GM19240 (cell line): Measurements from ENCODE around the gene CDKN2B.

Experiments used
- DNase-seq: peaks from one replicate; pipeline ENCODE4 v3.0.0; 2011; ENCODE audit warnings: low spot score; ENCODE audit not compliant: insufficient read length

Gene CDKN2B

DNA sequence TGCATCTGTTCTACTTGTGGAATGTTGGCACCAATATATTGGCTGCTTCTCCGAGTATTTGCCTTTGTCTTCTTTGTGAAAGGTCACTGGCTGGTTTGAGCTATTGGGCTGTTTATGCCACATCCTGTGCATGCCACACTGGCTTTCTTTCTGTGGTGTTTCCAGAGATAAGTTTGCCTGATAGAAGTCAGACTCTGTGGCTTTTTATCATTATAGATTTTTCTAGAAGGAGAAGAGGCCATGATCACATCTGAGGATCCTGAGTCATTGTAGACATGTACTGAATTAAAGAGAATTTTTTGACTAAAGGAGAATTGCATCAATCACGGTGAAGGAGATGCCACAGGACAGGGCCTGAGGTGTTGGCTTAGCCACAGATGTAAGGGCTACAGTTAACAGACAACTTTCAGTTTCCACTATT lies 26.5 kb upstream of the CDKN2B start:
- no peak for DNase-seq

DNA sequence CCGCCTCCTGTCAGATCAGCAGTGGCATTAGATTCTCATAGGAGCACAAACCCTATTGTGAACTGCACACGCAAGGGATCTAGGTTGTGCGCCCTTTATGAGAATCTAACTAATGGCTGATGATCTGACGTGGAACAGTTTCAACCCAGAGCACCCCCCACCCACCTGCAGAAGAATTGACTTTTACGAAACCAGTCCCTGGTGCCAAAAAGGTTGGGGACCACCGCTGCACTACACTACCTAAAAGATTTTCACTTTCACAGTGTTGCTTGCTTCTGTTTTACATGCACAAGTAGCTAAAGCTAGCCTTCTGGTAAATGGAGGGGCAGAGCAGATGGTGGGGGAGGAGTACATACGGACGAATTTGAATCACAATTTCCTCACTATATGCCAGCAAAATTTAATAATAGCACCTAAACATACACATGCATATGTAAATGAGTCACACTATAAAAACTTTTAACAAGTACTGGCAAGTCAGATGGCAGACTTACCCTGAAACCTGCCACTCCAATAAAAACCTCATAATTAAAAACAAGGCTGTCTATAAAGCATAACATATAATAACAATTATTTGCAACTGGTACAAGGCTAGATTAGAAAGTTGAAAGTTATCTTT lies 24.0 kb upstream of the CDKN2B start:
- no peak for DNase-seq

DNA sequence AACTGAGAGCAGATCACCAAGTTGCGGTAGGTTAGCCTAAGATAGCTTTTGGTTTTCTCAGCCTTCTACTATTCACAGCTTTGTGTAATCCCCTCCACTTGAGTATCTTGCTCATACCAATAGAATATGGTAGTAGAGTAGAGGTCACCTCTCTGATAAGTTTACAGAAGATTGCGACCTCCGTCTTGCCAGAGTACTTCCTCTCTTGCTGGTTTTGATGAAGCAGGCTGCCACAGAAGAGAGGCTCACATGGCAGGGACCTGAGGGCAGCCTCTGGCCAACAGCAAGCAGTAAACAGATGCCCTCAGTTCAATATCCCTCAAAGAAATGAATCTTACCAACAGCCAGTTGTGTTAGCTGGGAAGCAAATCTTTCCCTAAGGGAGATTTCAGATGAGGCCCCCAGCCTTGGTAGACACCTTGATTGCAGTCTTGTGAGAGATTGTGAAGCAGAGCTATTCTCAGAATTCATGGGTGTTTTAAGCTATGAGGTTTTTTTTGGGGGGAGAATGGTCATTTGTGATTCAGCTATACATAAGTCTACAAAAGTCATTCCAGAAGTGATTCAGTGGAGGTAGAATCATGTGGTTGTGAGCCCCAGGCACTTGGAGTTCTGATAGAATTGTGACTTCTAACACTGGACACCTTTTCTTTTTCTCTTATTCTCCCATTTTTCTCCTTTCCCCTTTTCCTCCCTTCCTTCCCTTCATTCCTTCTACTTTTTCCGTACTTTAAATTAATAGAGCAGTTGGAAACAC lies 22.7 kb upstream of the CDKN2B start:
- DNase-seq = no peak

DNA sequence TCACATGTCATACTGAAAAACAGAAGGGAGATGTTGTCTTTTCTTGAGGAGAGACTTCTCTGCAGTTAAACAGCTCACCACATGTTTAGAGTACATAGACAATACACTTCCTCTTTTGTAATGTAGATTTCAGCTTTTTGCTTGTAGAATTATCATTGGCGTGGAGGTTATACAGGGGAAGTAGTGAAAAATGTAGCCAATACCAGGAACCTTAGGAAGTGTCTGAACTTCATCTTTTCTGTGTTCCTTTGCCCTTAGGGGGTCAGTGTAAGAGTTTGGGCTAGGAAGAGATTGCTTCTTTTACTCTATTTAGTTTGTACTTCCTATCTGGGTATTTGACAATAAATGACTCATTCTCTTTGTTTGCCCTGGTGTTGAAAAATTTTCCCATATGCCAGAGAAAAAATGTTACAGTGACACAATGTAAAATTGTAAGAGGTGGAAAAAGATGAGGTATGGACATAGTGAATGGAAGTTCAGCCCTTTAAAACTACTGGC lies 21.0 kb upstream of the CDKN2B start:
- DNase-seq = no peak

DNA sequence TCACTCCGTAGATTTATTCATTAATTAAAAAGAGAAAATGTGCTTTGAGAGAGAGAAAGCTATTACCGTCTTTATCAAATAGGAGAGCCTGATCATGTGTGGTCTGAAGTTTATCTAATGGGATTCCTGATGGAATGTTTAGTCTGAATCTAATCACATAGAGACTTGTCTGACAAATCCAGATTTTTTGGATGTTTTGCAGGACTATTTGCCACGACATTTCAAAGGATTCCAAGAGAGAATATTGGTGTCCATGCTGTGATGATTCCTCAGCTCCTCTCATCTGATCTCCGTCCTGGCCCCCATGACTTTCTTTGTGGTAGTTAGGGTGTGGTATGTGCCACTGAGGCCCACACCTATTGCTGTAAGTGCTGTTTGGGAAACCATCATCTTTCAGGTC lies 20.1 kb upstream of the CDKN2B start:
- no peak for DNase-seq

DNA sequence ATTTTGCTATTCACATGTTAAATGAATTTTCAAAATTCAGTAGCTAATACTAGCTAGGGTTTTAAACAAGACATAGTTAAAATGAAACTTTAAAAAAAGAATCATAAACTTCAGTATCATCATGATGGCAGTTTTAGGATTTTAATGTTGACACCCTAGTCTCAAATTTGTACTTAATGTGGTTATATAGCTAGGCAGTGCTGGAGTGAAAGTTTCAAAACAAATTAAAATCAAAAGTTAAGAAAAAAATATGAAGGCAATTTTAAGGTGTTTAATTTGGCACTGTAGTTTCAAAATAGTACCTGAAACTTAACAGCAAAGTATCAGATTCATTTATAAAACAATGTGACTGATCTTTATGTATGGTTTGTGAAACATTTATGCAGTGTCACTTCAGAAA lies 19.3 kb upstream of the CDKN2B start:
- no peak for DNase-seq

DNA sequence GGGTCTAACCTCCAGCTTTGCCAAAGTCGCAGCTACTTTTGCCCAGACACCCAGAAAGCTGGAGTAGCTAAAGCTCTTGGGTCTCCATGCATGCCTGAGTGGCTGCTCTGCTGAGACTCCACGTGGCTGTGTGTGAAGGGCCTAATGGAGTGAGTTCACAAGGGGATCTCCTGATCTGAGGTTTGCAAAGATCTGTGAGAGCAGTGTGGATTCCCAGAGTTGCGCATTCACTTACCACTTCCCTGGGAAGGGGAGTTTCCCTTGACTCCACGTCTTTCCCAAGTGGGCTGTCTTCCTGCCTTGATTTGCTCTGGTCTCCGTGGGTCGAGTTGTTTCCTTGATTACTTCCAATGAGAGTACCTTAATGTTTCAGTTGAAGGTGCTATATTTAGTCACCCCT lies 17.6 kb upstream of the CDKN2B start:
- DNase-seq = no peak

DNA sequence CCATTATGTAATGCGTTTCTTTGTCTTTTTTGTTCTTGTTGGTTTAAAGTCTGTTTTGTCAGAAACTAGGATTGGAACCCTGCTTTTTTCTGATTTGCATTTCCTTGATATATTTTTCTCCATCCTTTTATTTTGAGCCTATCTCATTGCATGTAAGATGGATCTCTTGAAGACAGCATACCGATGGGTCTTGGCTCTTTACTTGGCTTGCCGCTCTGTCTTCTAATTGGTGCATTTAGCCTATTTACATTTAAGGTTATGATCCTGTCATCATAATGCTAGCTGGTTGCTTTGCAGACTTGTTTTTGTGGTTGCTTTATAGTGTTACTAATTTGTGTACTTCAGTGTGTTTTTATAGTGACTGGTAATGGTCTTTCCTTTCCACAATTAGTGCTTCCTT lies 13.3 kb upstream of the CDKN2B start:
- no peak for DNase-seq

DNA sequence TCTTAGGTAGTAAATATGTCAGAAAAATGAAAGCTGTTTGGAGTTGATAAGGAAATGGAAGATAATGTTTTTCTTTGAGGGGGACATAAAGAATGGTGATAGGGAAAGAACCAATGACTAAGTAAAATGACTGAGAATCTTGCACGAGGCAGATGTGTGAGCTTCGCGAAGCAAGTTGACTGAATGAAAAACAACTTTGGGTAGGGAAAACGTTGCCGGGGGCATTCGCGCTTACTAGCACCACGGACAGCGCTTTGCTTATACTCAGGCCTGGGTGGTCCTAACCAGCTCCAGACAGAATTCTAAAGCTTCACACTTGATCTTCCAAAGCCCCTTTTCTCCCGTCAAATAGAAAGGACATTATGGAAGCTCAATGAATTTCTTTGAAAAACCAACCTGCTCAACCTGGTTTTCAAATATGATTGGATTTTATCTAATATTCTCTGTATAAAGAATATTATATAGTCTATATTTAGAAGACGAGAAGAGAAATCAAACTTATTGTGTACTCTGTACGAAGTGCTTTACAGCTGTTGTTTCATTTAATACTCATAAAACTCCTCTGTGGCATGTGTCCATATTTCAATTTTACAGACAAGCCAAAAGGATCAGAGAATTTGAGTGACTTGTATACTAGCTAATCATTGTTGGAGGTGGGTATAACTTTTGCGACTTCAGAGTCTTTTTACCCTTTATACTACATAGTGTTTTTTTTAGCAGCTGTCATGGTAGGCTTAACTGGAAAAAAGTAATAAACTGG lies 1.9 kb upstream of the CDKN2B start:
- DNase-seq = no peak

DNA sequence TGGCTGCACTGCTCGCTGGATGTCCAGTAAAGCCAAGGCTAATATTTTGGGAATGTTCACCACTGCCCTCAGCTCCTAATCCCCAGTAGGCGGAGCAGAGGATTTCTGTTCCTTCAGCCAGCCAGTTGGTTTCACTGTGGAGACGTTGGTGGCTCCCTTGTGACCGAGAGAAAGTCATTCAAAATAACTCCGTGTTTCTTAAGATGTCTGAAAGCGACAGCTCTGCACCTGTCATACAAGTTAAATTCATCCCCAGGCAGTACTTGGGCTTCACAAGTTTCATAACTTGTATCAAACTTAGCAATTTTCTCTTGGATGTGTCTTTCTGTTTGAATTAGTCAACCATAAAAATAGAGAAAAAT lies 382 bp upstream of the CDKN2B start:
- DNase-seq = no peak

DNA sequence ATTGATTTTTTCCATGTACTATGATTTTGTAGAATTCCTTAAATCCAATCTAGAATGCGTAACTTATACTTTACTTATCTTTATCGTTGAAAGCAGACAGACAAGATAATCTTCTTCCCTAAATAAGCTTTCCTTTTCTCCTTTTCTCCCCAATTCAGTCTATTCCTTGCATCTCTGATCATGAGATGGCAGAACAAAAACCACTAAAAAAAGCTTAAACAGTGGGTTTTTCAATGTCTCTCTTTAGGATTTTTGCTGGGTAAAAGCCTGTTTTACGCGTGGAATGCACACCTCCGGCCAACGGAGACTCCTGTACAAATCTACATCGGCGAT lies 755 bp downstream of the CDKN2B start:
- DNase-seq = no peak

DNA sequence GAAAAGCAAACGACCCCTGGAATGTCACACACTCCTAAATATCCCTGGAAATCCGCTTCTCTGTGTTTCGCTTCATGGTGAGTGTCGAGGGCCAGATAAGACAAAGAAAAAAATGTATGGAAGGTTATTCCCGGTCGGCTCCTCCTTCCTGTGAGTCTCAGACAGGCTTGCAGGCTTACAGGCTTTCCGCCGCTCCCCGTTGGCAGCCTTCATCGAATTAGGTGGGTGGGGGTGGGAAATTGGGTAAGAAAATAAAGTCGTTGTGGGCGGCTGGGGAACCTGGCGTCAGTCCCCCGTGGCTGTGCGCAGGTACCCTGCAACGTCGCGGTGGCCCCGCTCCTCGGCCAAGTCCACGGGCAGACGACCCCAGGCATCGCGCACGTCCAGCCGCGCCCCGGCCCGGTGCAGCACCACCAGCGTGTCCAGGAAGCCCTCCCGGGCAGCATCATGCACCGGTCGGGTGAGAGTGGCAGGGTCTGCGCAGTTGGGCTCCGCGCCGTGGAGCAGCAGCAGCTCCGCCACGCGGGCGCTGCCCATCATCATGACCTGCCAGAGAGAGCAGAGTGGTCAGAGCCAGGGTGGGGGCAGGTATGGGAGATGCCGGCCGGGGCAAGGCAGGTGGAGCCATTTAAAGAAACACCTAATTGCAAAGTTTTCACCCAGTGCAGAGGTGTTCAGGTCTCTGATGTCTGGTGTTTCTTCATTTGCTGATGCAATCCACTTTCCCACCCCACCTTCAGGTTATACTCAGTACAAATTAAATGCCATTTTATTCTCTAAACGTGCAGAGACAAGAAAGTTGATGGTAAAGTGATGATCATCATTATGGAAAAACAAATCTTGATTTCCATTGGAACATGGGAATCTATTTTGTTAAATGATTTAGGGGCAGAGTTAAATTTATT lies 3.2 kb downstream of the CDKN2B start:
- DNase-seq = no peak

DNA sequence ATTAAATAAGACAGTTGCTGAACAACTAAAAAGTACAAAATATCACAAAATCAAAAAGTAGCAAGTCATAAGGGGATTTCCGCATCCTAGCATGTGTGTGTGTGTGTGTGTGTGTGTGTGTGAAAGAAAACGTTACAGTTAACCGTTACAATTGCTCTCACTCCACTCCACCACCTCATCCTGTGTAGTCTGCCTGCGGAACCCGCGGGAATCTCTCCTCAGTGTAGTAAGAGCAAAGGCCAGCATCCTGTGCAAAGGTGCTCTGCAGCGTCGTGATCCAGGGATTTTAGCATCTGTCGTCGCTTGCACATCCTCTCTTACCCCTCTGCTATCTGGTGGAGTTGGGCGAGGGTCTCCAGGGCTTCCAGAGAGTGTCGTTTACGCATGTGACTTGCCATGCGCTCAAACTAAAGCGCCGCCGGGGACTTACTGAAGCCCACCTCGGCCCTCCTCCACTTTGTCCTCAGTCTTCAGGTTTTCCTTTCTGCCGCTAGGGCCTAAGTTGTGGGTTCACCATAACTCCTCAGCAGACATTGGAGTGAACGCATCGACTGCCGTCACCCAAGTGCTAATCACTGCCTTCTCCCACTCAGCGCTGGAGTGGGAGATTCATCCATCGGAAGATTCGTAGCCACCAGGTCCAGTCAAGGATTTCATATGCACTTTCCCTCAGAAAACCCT lies 3.9 kb downstream of the CDKN2B start:
- no peak for DNase-seq

DNA sequence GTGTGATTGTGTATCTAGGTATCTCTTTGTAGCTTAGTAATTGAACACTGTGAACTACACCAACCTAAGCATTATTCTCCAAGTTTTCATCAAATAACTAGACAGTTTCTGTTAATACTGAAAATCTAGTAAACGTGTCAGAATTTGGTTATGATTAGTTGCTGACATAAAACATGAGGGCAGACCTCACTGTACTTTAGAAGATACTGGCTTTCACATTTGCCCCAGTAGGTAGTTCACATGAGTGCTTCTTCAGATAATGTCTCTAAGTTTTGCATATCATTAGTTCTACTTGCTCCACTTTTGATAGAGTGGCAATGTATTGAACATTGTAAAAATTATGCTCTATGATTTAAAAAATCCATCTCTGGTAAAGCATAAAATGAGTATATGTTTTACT lies 7.1 kb downstream of the CDKN2B start:
- no peak for DNase-seq

DNA sequence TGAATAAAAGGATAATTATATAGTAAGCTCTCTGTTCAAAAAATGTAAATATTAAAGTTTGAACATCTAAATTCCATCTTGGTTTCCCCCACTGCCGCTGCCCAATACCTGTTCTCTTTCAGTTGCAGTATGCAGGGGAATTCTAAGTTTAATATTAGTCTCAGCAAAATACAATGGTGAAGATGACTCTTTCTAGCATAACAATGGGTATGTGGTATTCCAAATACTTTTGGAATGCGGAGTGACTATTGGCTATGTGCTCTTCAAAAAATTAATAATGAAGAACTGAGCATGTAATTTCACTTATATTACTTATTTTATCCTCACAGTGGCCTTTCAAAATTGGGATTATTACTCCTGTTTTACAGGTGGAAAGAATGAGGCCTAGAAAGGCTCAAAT lies 11.1 kb downstream of the CDKN2B start:
- no peak for DNase-seq

DNA sequence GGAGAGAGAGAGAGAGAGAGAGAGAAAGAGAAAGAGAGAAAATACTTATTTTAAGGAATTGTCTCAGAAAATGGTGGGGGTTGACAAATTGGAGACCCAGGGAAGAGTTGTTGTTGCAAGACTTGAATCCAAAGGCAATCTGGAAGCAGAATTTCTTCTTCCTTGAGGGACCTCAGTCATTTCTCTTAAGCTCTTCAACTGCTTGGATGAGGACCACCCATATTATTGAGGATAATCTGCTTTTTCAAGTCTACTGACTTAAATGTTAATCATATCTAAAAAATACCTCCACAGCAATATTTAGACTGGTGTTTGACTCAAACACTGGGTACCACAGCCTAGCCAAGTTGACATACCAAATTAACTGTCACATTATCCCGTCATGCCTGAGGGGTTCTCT lies 11.6 kb downstream of the CDKN2B start:
- no peak for DNase-seq

DNA sequence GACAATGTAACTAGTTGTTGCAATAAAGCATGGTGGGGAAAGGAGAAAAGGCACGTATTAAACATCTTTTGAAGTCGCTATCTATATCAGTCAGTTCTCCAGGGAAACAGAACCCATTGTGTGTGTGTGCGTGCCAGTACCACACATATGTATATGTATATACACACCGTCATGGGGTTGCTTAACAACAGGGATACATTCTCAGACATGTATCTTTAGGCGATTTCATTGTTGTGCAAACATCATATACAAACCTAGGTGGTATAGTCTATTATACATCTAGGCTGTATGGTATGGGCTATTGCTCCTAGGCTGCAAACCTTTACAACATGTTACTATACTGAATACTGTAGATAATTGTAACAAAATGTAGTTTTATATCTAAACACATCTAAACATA lies 12.2 kb downstream of the CDKN2B start:
- no peak for DNase-seq

DNA sequence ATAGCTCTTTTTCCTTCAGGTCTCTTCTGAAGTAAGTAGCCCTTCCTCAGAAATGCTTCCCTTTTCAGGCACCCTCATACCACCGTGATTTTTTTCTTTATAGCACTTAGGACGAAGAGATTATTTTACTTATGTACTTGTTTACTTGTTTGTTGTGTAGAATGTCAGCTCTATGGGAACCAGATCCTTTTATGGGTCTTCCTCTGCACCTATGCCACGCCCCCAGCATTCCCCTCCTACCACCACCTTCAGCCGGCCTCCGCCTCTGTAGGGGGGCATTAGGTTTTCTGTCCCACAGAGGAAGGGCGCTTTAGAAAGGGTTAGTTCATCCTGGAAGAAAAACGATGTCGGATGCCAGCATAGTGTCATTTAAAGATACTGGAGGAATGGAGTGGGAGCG lies 12.7 kb downstream of the CDKN2B start:
- no peak for DNase-seq

DNA sequence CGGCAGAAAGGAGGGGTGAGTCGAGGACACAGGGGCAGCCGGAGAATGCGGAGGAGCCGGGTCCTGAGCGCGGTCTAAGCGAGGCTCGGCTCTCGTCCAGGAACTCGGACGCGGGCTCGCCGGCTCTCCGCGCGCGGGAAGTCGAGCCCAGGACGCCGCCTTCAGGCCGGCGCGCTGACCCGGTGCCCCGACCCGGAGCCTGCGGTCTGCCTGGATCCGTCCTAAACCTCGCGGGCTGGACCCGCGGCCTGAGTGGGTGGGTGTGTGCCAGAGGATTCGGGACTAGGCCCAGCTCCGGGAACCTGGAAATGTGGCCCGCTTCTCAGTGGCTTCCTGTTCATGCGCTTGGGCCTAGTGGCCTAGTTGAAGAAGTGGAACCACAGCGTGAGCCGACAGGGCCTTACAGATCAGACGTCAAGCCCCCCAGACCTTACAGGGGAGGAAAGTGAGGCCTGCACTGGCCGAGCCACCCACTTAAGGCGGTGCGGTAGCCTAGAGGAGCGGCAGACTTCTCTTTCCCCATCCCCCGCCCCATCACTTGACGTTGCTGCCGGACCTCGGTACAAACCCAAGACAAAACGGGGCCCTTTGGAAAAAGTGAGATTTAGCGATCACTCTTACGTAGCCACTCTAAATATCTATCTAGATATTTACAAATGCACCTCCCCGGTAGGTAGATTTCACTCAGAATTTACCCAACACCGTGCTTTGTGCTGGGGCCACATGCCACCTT lies 13.3 kb downstream of the CDKN2B start:
- no peak for DNase-seq

DNA sequence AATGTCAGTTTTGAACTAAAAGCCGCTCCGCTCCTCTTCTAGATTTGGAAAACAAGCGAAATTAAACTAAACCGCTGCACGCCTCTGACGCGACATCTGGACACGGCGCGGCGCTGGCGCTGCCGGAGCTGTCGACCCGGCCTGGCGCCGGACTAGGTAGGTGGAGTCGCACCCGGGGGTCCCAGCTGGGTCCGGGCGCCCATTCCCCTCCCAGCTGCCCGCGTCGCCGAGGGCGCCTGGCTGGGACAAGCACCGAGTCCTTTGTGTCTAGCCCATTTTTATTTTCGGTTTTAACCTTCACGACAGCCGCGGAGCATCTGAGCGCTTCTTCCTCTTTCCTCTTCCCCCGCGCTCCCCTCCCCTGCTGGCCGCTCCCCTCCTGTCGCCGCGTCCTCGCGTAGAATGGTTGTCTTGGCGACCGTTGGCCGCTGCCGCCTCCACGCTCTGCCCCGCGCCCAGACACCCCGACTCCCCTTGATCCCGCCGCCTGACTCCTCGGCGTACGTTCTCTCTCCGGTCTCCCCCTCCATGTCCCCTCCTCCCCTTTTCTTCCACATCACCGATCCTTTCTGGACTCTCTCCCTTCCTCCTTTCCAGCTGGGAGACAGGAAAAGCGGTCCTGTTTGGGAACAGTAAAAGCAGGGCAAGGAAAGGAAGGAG lies 14.0 kb downstream of the CDKN2B start:
- DNase-seq = peak; percentile 42
